H9 (cell line): ENCODE results near the gene OR5A1. TPM values are rescaled to one million over a fixed set of nuclear protein-coding genes. Genes with fewer than 3 reads are reported as not detected.

Experiments
- DNase-seq: peaks from one replicate; pipeline ENCODE4 v3.0.0-alpha.2; 2017
- H2AFZ ChIP-seq: one replicate; pipeline ENCODE4 v1.6.1; 2013; ENCODE audit warnings: mild to moderate bottlenecking, low read length, control low read depth, moderate library complexity
- H2AK5ac ChIP-seq: 2 replicates; pipeline ENCODE4 v1.6.1; 2013; ENCODE audit warnings: low read length, control low read depth, mixed read lengths; ENCODE audit not compliant: insufficient read length
- H2BK120ac ChIP-seq: one replicate; pipeline ENCODE4 v1.6.1; 2013; ENCODE audit warnings: low read depth, mild to moderate bottlenecking, low read length, control low read depth, inconsistent platforms; ENCODE audit not compliant: poor library complexity, severe bottlenecking
- H2BK12ac ChIP-seq: 2 replicates; pipeline ENCODE4 v1.6.1; 2013; ENCODE audit warnings: low read length, control low read depth, mixed read lengths, low read depth; ENCODE audit not compliant: insufficient read length
- H2BK15ac ChIP-seq: 2 replicates; pipeline ENCODE4 v1.6.1; 2013; ENCODE audit warnings: low read depth, low read length, control low read depth
- H2BK20ac ChIP-seq: one replicate; pipeline ENCODE4 v1.6.1; 2013; ENCODE audit warnings: low read depth, mild to moderate bottlenecking, low read length, control low read depth, inconsistent platforms; ENCODE audit not compliant: poor library complexity, severe bottlenecking
- H2BK5ac ChIP-seq: 2 replicates; pipeline ENCODE4 v1.6.1; 2013; ENCODE audit warnings: low read length, control low read depth, mixed read lengths; ENCODE audit not compliant: insufficient read length
- H3K14ac ChIP-seq: 2 replicates; pipeline ENCODE4 v1.6.1; 2013; ENCODE audit warnings: low read length, control low read depth; ENCODE audit not compliant: insufficient read depth
- H3K18ac ChIP-seq: 2 replicates; pipeline ENCODE4 v1.6.1; 2013; ENCODE audit warnings: low read depth, mild to moderate bottlenecking, mixed read lengths, low read length, control low read depth; ENCODE audit not compliant: insufficient read length
- H3K23ac ChIP-seq: 2 replicates; pipeline ENCODE4 v1.6.1; 2013; ENCODE audit warnings: low read length, control low read depth, mixed read lengths, low read depth; ENCODE audit not compliant: insufficient read length
- H3K23me2 ChIP-seq: 2 replicates; pipeline ENCODE4 v1.6.1; 2013; ENCODE audit warnings: low read depth, mild to moderate bottlenecking, mixed read lengths, low read length, control low read depth; ENCODE audit not compliant: insufficient read length, poor library complexity, severe bottlenecking
- H3K27ac ChIP-seq: 2 replicates; pipeline ENCODE4 v1.5.1; 2013; ENCODE audit warnings: low read length, control low read depth, mixed read lengths, low read depth; ENCODE audit not compliant: insufficient read length
- H3K27me3 ChIP-seq: 2 replicates; pipeline ENCODE4 v1.6.1; 2013; ENCODE audit warnings: low read length, control low read depth, inconsistent platforms; ENCODE audit not compliant: insufficient read depth
- H3K4ac ChIP-seq: 2 replicates; pipeline ENCODE4 v1.6.1; 2013; ENCODE audit warnings: low read depth, mild to moderate bottlenecking, control low read depth, inconsistent platforms, low read length, moderate library complexity
- H3K4me1 ChIP-seq: 2 replicates; pipeline ENCODE4 v1.6.1; 2013; ENCODE audit warnings: low read length, control low read depth, inconsistent platforms; ENCODE audit not compliant: insufficient read depth
- H3K4me2 ChIP-seq: 2 replicates; pipeline ENCODE4 v1.6.1; 2013; ENCODE audit warnings: low read length, control low read depth, mixed read lengths; ENCODE audit not compliant: insufficient read length, insufficient read depth
- H3K56ac ChIP-seq: 2 replicates; pipeline ENCODE4 v1.6.1; 2013; ENCODE audit warnings: low read depth, mild to moderate bottlenecking, mixed read lengths, low read length, control low read depth; ENCODE audit not compliant: insufficient read length
- H3K79me1 ChIP-seq: 2 replicates; pipeline ENCODE4 v1.6.1; 2013; ENCODE audit warnings: low read depth, mild to moderate bottlenecking, moderate library complexity, low read length, control low read depth, inconsistent platforms; ENCODE audit not compliant: insufficient read depth, poor library complexity, severe bottlenecking
- H3K79me2 ChIP-seq: 2 replicates; pipeline ENCODE4 v1.6.1; 2013; ENCODE audit warnings: low read length, control low read depth, inconsistent platforms; ENCODE audit not compliant: insufficient read depth
- H3K9ac ChIP-seq: 2 replicates; pipeline ENCODE4 v1.6.1; 2013; ENCODE audit warnings: low read length, control low read depth, mixed read lengths; ENCODE audit not compliant: insufficient read length; ENCODE audit errors: extremely low read depth
- H3K9me3 ChIP-seq: one replicate; pipeline ENCODE4 v1.6.1; 2013; ENCODE audit warnings: low read depth, low read length, inconsistent platforms; ENCODE audit not compliant: control insufficient read depth
- H3T11ph ChIP-seq: one replicate; pipeline ENCODE4 v1.6.1; 2013; ENCODE audit warnings: mild to moderate bottlenecking, low read length, control low read depth, inconsistent platforms
- H4K20me1 ChIP-seq: one replicate; pipeline ENCODE4 v1.6.1; 2013; ENCODE audit not compliant: control insufficient read depth, insufficient read length, insufficient read depth
- H4K5ac ChIP-seq: 2 replicates; pipeline ENCODE4 v1.6.1; 2013; ENCODE audit warnings: low read depth, mild to moderate bottlenecking, mixed read lengths, low read length, control low read depth; ENCODE audit not compliant: insufficient read length
- H4K8ac ChIP-seq: replicated peaks from 2 replicates; pipeline ENCODE4 v1.6.1; 2013; ENCODE audit warnings: low read length, control low read depth, mixed read lengths, low read depth; ENCODE audit not compliant: insufficient read length
- H4K91ac ChIP-seq: 2 replicates; pipeline ENCODE4 v1.6.1; 2013; ENCODE audit warnings: low read depth, mild to moderate bottlenecking, moderate library complexity, mixed read lengths, low read length, control low read depth; ENCODE audit not compliant: insufficient read length
- H3K27ac Mint-ChIP-seq, 3 experiments: 2 replicates in 2 of 3; 3 replicates in 1 of 3; pipeline ENCODE4 v1.8.0; 2020 to 2021; ENCODE audit warnings: mixed read lengths in 3 of 3, mild to moderate bottlenecking in 1 of 3, moderate library complexity in 1 of 3
- H3K27me3 Mint-ChIP-seq: 2 replicates; pipeline ENCODE4 v1.8.0; 2021; ENCODE audit warnings: low read depth, mild to moderate bottlenecking, moderate library complexity, mixed read lengths
- H3K36me3 Mint-ChIP-seq, 3 experiments: 2 replicates in 2 of 3; 3 replicates in 1 of 3; pipeline ENCODE4 v1.8.0; 2020 to 2021; ENCODE audit warnings: low read depth in 3 of 3, mixed read lengths in 3 of 3; ENCODE audit not compliant: insufficient read depth in 1 of 3
- H3K4me1 Mint-ChIP-seq, 2 experiments: 2 replicates each; pipeline ENCODE4 v1.8.0; 2020; ENCODE audit warnings: mixed read lengths in 2 of 2
- H3K4me3 Mint-ChIP-seq, 2 experiments: 2 replicates in 1 of 2; 3 replicates in 1 of 2; pipeline ENCODE4 v1.8.0; 2020 to 2021; ENCODE audit warnings: mild to moderate bottlenecking in 2 of 2, mixed read lengths in 2 of 2, moderate library complexity in 1 of 2
- H3K9me3 Mint-ChIP-seq, 2 experiments: 2 replicates in 1 of 2; 3 replicates in 1 of 2; pipeline ENCODE4 v1.8.0; 2020; ENCODE audit warnings: mild to moderate bottlenecking in 2 of 2, mixed read lengths in 2 of 2, moderate library complexity in 1 of 2
- CTCF ChIP-seq: fragments of 200-600 bp; sonication (generic); conservative IDR thresholded peaks from 3 replicates; pipeline ENCODE4 v1.8.0; 2021; ENCODE audit warnings: antibody characterized with exemption, mild to moderate bottlenecking
- total RNA-seq: library from RNA; stranded (reverse); gene quantifications from 2 replicates; pipeline ENCODE4 v1.2.1, GENCODE V29; 2021

The OR5A1 gene
- total RNA-seq, 1 experiment from 2014 or later = not detected

GRCh38 chr11:59403546-59403945 is 32.7 kb upstream of the OR5A1 start:
- no peak overlapping the region for H3K56ac ChIP-seq
- H4K91ac ChIP-seq = no peak overlapping the region
- no peak overlapping the region for H3T11ph ChIP-seq
- Mint-ChIP-seq H3K4me1 (no peaks in the 10 kb centered on the region), H3K4me3 (no peak overlapping the region), H3K36me3 (peaks cover 4 to 6% (median 5%) of the 10 kb centered on the region in 3 experiments; a peak in 5 of 7 replicates), H3K27ac (no peak overlapping the region), H3K27me3 (no peaks in the 10 kb centered on the region; the same call in 1 of the 2 replicates), H3K9me3 (peaks cover 69% of the 10 kb centered on the region in 2 experiments)
- no peak overlapping the region for H2BK5ac ChIP-seq
- H3K27ac ChIP-seq = no peak overlapping the region
- no peak overlapping the region for H2BK120ac ChIP-seq
- peaks cover 30% of the 10 kb centered on the region for H3K9me3 ChIP-seq
- no peaks in the 10 kb centered on the region for H3K79me1 ChIP-seq
- no peak overlapping the region for H3K9ac ChIP-seq
- H2BK15ac ChIP-seq = no peak overlapping the region
- no peaks in the 10 kb centered on the region for H3K79me2 ChIP-seq
- H2BK12ac ChIP-seq = no peak overlapping the region
- H2AFZ ChIP-seq = no peak overlapping the region
- DNase-seq = no peak
- no peak for TF ChIP-seq CTCF
- H3K23me2 ChIP-seq = no peaks in the 10 kb centered on the region
- H2BK20ac ChIP-seq = no peak overlapping the region
- no peak overlapping the region for H3K4me2 ChIP-seq
- no peak overlapping the region for H3K4ac ChIP-seq
- H3K27me3 ChIP-seq = no peaks in the 10 kb centered on the region
- no peak overlapping the region for H4K8ac ChIP-seq
- H3K23ac ChIP-seq = no peak overlapping the region
- no peak overlapping the region for H2AK5ac ChIP-seq
- H3K14ac ChIP-seq = no peak overlapping the region
- H4K5ac ChIP-seq = no peak overlapping the region
- no peaks in the 10 kb centered on the region for H3K4me1 ChIP-seq
- no peaks in the 10 kb centered on the region for H4K20me1 ChIP-seq
- no peak overlapping the region for H3K18ac ChIP-seq
